Measurements from ENCODE around the gene PLXNB3. TPM values are rescaled to one million over a fixed set of nuclear protein-coding genes. Genes with fewer than 3 reads are reported as not detected.

PLXNB3 gene
- total RNA-seq, 1 donor from 2014 or later = 0.71 TPM

GRCh38 chrX:153735274-153735673 is 28.8 kb upstream of the PLXNB3 start:
- peaks cover 38% of the 10 kb centered on the region for H3K9me3 Mint-ChIP-seq
- no peak overlapping the region for H2AFZ ChIP-seq (replicated peaks)

DNA sequence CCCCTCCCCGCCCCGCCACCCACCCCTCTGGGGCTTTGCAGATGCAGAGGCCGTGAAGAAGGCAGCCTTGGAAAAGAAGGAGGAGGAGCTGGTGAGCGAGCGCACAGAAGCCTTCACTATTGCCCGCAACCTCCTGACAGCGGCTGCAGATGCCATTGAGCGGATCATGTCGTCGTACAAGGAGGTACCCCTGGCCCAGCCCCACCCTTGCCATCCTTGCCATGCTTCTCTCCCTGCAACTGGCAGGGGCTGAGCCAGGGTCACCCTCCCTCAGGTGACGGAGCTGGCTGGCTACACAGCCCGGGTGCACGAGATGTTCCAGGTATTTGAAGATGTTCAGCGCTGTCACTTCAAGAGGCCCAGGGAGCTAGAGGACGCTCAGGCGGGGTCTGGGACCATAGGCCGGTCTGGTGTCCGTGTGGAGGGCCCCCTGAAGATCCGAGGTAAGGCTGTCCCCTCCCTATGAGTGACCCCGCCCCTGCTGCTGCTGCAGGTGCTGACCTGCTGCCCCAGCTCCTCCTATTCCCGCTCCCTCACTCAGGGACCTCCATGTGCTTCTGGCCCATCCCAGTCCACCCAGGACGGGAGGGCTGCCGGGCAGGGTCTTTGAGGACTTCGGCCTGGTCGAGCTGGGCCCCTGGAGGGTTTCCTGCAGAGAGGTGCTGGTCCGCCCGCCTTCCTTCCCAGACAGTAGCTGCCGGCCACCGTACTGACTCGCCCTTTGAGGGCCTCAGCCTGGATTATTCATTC is 27.8 kb upstream of the PLXNB3 start:
- Histone ChIP-seq H2AFZ (replicated peaks) (no peak overlapping the region), H3K9me3 (ENCODE audit: low read depth) (no peaks in the 10 kb centered on the region), H3K36me3 (no peaks in the 10 kb centered on the region), H3K79me2 (ENCODE audit: low read depth) (no peaks in the 10 kb centered on the region), H3K27me3 (no peaks in the 10 kb centered on the region), H3K4me2 (no peak overlapping the region), H4K20me1 (ENCODE audit: low read depth) (no peaks in the 10 kb centered on the region), H3K4me1 (no peaks in the 10 kb centered on the region), H3K4me3 (no peak overlapping the region), H3K9ac (no peak overlapping the region), H3F3A (ENCODE audit: low read depth) (no peaks in the 10 kb centered on the region), H3K27ac (no peak overlapping the region)
- Mint-ChIP-seq H3K4me1 (peaks cover 10% of the 10 kb centered on the region), H3K36me3 (peaks cover 12% of the 10 kb centered on the region), H3K27me3 (ENCODE audit: insufficient read depth, low read depth) (peaks cover 2% of the 10 kb centered on the region), H3K27ac (no peak overlapping the region), H3K9me3 (peaks cover 36% of the 10 kb centered on the region), H3K4me3 (no peak overlapping the region)
- DNase-seq (ENCODE audit: low spot score) = no peak
- no peak for TF ChIP-seq EZH2 (IDR thresholded peaks at IDR 0.05)
- no peak for TF ChIP-seq EZH2phosphoT487 (IDR thresholded peaks at IDR 0.05)
- no peak for TF ChIP-seq CTCF (IDR thresholded peaks at IDR 0.05)

More at GRCh38 chrX:153735274-153735673, 28.8 kb upstream of the PLXNB3 start:
- H3K27me3 Mint-ChIP-seq (ENCODE audit: insufficient read depth, low read depth) = peaks cover 2% of the 10 kb centered on the region
- Histone ChIP-seq H3K79me2 (ENCODE audit: low read depth) (no peaks in the 10 kb centered on the region), H3K27ac (no peak overlapping the region), H4K20me1 (ENCODE audit: low read depth) (no peaks in the 10 kb centered on the region), H3K4me2 (no peak overlapping the region), H3K9me3 (ENCODE audit: low read depth) (no peaks in the 10 kb centered on the region), H3K4me1 (no peaks in the 10 kb centered on the region), H3K4me3 (no peak overlapping the region), H3F3A (ENCODE audit: low read depth) (no peaks in the 10 kb centered on the region), H3K36me3 (no peaks in the 10 kb centered on the region), H3K27me3 (no peaks in the 10 kb centered on the region), H3K9ac (no peak overlapping the region)
- no peak for DNase-seq (ENCODE audit: low spot score)
- no peak for TF ChIP-seq CTCF (IDR thresholded peaks at IDR 0.05)
- no peak for TF ChIP-seq EZH2phosphoT487 (IDR thresholded peaks at IDR 0.05)
- H3K4me3 Mint-ChIP-seq = no peak overlapping the region
- H3K36me3 Mint-ChIP-seq = peaks cover 16% of the 10 kb centered on the region
- H3K27ac Mint-ChIP-seq = no peak overlapping the region
- H3K4me1 Mint-ChIP-seq = peaks cover 8% of the 10 kb centered on the region

DNA sequence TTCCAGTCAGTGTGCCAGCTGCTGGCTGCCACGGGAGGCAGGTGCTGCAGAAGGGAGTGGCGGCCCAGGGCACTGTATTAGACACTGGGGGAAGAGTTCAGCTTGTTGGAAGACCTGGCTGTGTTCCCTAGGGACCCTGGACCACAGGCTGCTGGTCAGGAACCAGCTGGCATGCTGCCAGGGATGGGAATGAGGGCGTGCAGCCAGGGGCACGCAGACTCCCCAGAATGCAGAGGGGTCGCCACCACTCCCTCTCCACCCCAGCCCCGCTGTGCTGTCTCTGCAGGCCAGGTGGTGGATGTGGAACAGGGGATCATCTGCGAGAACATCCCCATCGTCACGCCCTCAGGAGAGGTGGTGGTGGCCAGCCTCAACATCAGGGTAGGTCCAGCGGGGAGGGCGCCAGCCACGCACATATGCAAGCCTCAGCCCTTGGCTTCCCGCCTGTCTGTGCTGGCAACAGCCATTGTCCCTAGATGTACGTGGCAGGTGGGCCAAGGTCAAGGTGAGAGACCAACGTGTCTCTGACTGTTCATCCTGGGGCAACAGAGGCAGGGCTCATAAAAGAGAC is 27.1 kb upstream of the PLXNB3 start:
- Histone ChIP-seq H3K27ac (no peak overlapping the region), H3K9ac (no peak overlapping the region), H2AFZ (replicated peaks) (no peak overlapping the region), H3K79me2 (ENCODE audit: low read depth) (no peaks in the 10 kb centered on the region), H3K4me2 (no peak overlapping the region), H3K27me3 (no peaks in the 10 kb centered on the region), H3F3A (ENCODE audit: low read depth) (no peaks in the 10 kb centered on the region), H3K4me3 (no peak overlapping the region), H4K20me1 (ENCODE audit: low read depth) (no peaks in the 10 kb centered on the region), H3K4me1 (no peaks in the 10 kb centered on the region), H3K36me3 (no peaks in the 10 kb centered on the region), H3K9me3 (ENCODE audit: low read depth) (no peaks in the 10 kb centered on the region)
- no peak for TF ChIP-seq CTCF (IDR thresholded peaks at IDR 0.05)
- TF ChIP-seq EZH2phosphoT487 (IDR thresholded peaks at IDR 0.05) = no peak
- TF ChIP-seq EZH2 (IDR thresholded peaks at IDR 0.05) = no peak
- Mint-ChIP-seq H3K27me3 (ENCODE audit: insufficient read depth, low read depth) (peaks cover 2% of the 10 kb centered on the region), H3K4me1 (peaks cover 10% of the 10 kb centered on the region), H3K36me3 (peaks cover 10% of the 10 kb centered on the region), H3K9me3 (peaks cover 30% of the 10 kb centered on the region), H3K27ac (no peak overlapping the region), H3K4me3 (no peak overlapping the region)
- DNase-seq (ENCODE audit: low spot score) = no peak
